ENCODE measurements around the gene COQ9.
"Not testable (repeated sequence)": the region's sequence is repeated elsewhere in the genome, so short reads cannot be mapped to it uniquely, and the experiment has no call there.

Gene COQ9, protein sequence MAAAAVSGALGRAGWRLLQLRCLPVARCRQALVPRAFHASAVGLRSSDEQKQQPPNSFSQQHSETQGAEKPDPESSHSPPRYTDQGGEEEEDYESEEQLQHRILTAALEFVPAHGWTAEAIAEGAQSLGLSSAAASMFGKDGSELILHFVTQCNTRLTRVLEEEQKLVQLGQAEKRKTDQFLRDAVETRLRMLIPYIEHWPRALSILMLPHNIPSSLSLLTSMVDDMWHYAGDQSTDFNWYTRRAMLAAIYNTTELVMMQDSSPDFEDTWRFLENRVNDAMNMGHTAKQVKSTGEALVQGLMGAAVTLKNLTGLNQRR

DNA sequence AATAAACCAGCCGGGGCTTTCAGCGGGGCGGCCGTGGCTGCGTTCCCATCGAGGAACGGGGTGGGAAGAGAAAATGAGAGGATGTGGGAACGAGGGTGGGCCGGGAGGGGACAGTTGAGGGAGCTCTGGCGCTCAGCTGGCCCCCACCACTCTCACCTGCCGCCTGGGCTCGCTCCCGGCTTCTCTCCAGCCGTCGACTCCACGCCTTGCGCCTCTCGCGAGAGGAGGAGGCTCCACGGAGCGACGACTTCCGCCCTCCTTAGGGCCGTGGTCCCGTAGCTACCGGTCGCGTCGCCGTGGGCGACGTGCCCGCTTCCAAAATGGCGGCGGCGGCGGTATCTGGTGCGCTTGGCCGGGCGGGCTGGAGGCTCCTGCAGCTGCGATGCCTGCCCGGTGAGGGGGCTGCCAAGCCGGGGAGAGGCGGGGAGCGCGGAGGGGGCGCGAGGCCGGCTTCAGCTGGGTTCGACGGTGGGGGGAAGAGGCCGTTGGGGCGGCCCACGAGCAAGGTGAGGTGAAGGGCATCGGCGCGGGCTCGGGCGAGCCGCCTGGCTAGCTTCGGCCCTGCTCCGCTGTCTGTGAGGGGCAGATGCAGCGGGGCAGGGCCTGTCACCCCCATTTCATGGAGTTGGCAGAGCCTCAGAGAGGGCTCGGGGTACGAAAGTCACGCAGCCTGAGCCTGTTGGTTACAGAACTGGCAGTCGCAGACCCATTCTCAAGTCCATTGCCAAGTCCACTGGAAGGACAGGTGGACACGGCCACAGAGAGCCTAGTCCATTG, at the start of gene COQ9, which contains the start of gene CIAPIN1:
COQ9 (plus strand) TSS at position 294 of the 777 bp plus-strand sequence; CDS start at position 321, 27 bp downstream.
CIAPIN1 (minus strand) TSS at position 200 of the 777 bp plus-strand sequence. CDS start 6,457 bp downstream, outside the sequence.
- DNase-seq, result peak; percentile 96 to 98 (median 98)

GRCh38 chr16:57397493-57397892, 49.8 kb upstream of the COQ9 start:
- DNase-seq, result not testable (repeated sequence)

- DNase-seq, result no peak
Observed at GRCh38 chr16:57401943-57402640, 45.2 kb upstream of the COQ9 start.

- peak; percentile 27 to 50 (median 37) for DNase-seq
Observed at GRCh38 chr16:57403965-57404817, 43.1 kb upstream of the COQ9 start, which contains the start of gene CCL17. CCL17 (plus strand) TSS chr16:57404767; CDS start chr16:57413933, 9,166 bp downstream.

DNA sequence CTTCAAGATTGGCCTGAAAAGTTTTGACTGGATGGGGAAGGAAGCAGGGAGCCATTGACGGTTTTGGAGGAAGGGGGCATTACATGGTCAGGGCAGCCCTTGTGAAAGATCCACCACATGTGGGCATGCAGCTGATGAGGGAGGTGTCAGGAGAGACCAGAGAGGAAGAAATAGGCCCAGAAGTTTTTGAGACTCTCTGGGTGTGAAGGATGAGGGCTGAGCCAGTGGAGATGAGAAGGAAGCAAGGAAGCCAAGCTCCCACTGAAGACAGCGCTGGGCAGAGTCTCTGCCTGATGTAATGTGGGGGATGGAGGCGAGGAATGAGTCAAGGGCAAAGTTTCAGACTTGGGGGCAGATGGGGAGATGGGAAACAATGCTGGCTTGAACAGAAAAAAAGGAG, 42.2 kb upstream of the COQ9 start:
- DNase-seq, result peak; percentile 31 to 42 (median 37)

GRCh38 chr16:57406881-57407280, 40.4 kb upstream of the COQ9 start:
- peak; percentile 45 to 68 (median 58) for DNase-seq

DNA sequence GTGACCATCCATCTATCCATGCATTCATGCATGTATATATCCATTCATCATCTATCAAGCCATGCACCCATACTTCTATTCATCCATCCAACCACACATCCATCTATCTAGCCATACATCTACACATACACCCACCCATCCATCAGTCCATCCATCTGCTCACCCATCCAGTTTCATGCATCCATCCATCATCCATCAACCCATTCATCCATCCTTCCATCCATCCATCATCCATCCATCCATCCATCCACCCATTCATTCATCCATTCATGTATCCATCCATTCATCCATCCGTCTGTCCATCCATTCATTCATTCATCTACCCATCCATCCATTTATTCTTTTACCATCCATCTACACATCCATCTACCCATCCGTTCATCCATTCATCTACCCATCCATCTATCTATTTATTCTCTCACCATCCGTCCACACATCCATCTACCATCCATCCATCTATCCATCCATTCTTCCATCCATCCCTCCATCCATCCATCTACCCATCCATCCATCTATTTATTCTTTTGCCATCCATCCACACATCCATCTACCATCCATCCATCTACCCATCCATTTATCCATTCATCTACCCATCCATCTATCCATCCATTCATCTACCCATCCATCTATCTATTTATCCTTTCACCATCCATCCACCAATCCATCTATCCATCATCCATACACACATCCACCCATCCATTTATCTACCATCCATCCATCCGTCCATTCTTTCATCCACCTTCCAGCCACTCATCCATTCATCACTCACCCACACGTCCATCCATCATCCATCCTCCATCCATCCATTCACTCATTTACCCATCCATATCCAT, 39.5 kb upstream of the COQ9 start:
- no peak for DNase-seq

DNA sequence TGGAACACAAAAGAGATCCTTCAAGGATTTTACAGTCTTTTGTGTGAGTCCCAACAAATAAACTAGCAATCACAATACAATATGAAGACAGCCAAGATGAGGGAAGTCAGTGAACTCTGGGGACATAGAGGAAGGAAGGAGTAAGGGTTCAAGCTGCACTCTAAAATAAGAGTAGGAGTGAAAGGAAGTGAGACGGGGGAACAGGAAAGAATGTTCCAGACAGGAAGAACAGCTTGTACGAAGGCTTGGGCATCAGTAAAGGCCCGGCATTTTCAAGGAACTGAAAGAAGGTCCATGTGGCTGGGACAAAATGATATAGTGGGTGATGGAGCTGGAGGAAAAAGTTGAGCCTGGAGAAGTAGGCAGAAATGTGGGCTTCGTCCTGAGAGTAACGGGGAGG, 38.2 kb upstream of the COQ9 start:
- DNase-seq, result no peak

DNA sequence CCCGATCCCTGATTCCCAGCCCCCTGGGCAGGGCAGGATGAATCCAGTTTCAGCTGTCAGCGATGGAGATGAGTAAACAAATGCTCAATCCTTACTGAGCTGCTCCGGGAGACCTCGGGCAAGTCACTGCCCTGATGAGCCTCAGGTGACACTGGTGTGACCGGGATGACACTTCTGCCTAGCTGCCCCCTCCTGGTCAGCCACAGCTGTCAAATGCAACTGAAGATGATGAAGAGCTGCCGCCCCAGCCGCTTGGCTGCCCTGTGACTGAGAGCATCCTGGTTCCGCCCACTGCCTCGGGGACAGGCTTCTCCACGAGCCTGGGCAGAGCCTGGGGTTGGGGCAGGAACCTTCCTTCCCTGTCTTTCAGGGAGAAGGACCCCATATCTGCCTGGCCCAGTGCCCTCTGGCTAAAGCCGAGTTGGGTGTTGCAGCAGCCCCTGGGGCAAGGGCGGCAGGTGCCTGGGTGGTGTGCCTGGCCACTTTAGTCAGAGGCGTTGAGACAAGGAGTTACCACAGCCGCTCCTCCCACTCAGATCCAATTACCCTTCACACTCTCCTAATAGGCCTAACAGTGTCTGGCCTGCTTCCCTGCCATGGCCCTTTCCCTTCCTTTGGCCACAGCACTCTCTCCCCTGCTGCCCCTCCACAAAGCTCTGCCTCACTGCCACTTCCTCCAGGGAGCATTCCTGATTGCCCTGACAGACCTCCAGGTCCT, 37.2 kb upstream of the COQ9 start:
- peak in 1 of 3 donors; percentile 41 for DNase-seq

DNA sequence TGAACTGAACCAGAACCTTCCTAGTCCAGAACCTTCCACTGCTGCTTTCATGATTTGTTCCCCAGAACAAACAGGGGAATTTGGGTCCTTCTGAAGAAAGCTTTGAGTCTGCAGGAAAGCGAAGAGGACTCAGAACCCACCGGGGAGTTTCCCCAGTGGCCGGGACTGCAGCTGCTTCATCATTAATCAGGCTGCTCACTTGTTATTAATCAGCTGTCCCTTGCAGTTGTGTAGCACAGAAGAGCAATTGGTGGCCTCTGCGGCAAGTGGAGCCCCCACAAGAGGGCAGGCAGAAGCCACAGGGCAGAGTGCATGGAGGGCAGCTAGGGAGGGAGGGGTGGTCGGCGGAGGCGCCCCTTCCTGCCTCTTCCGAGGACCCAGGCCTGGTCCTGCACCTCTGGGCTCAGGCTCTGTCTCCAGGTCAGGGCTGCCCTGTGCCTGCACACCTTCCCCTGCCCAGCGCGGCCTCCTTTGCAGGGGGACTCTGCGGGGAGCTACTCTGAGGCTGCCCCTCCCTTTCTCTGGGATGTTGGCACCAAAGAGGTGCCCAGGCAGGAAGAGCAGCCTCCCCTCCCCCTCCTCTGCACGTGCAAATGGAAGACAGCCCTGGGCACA, 35.8 kb upstream of the COQ9 start:
- DNase-seq, result no peak

DNA sequence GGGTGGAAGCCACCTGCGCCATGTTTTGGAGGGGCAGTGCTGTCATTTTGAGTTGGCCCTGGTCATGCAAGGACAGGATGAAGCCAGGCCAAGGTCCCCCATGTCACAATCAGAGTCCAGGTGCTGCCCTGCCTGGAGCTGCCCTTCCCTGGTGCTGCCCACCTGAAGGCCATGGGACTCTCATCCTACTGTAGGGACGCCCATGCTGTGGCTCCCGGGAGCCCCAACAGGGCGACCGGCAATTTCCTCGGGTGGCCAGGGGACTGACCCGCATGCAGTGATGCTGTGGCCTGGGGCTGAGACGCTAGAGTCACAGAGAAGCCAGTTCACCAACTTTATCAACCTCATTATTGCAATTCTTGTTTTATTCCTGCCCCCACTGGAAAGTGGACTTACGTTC, 34.7 kb upstream of the COQ9 start:
- DNase-seq, result no peak

- DNase-seq, result peak in 2 of 3 donors; percentile 25 to 31
Observed at GRCh38 chr16:57413301-57413730, 34.0 kb upstream of the COQ9 start.

- DNase-seq, result no peak
Observed at GRCh38 chr16:57413733-57414132, 33.5 kb upstream of the COQ9 start.

DNA sequence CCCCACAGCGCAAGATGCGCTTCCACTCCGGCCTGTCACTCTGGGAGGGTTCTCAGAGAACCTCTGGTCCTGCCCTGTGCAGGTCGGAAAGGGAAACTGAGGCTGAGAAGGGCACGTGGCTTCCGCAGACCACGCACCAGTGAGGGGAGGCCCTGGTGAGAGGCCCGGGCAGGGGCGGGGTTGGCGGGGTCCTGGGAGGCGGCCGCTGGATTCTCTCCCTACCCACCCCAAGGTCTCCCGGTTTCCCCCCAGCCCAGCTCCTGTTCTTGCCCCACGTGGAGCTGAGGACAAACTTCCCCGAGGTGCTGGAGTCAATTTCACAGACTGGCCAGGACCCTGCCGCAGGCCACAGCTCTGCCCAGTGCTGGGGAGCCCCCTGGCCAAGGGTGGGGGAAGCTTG, 31.2 kb upstream of the COQ9 start:
- no peak for DNase-seq

DNA sequence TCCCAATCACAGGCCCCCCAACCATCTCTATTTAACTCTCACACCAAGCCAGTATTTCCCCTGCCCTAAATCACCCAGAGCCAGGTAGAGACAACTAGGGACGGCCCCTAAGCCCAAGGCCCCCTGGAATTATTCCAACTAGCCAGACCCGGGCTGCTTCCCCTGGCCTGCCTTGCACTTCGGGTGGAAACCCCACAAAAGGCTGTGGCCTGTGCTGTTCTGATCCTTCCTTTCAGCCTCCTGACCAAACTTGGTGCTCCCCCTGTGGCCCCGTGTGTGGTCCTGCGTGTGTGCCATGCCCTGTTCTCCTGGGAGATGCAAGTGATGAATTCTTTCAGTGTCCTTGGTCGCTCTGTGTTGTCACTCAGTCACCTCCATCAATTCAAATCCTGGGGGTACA, 27.8 kb upstream of the COQ9 start:
- no peak for DNase-seq

DNA sequence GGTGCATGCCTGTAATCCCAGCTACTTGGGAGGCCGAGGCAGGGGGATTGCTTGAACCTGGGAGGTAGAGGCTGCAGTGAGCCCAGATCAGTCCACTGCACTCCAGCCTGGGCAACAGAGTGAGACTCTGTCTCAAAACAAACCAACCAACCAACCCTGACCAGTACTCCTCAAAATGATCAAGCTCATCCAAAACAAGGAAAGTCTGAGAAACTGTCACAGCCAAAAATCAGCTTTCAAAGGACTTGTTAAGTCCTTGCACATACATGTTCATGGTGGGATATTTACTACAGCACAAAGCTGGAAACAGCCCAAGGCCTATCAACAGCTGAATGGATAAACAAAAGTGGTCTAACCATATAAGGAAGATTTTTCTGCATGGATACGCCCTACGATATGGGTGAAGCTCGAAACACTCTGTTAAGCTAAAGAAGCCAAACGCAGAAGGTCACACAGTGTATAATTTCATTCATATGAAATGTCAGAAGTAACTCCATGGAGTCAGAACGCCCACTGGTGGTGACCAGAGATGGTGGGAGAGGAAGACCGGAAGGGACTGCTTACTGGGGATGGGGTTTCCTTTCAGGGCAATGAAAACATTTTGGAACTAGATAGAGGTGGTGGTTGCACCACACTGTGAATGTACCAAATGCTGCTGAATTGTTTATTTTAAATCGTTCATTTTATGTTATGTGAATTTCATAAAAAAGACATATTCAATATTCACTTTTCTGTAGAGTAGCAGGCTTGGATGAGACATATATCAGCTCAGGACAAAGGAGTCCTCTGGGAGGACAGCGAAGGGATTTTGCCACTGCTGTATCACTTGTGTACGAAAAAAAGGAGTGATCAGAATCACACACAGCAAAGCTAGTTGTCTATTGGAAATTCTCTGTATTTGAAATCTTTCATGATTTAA, 25.0 kb upstream of the COQ9 start:
- peak; percentile 60 to 70 (median 68) for DNase-seq

- no peak for DNase-seq
Observed at GRCh38 chr16:57423152-57423551, 24.1 kb upstream of the COQ9 start.

DNA sequence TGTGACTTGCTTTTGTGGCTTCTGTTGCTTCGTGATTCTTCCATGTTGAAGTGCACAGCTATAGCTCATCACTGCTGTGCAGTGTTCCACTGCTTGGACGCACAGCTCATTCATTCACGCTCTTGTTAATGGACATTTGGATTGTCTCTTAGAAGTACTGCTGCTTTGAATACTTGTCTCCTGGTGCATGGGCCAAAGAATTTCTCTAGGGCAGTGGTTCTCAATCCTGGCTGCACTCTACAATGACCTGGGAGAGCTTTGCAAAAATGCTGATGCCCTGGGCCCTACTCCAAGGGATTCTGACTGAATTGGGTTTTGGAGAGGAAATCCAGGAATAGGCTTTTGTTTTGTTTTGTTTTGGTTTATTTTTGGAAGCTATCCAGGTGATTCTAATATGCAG, 22.7 kb upstream of the COQ9 start:
- DNase-seq, result no peak

DNA sequence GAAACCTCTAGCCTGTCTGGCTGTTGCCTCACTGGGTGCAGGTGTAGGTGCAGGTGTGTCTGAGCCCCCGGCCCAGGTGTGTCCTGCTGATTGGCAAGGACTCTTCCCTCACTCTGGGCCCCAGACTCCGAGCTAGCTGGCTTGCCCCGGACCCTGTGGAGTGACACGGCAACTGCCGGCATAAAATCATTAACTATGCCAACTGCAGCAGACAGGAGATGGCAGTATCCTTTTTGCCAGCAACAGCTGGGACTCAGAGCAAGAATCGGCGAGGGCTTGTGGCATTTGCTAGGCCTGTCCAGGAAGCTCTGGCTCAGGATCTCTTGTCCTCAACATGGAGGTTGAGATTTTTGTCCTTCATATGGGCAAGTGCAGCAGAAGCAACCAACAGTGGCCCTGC, 20.9 kb upstream of the COQ9 start:
- no peak for DNase-seq
